Fibroblast of villous mesenchyme (primary cell): ENCODE data around the gene MEGF8. TPM values are rescaled to one million over a fixed set of nuclear protein-coding genes. Genes with fewer than 3 reads are reported as not detected.

Experiments
- DNase-seq: peaks from one replicate; pipeline ENCODE4 v3.0.0-alpha.2; 2010; ENCODE audit warnings: low read depth
- H3K4me3 ChIP-seq: 2 replicates; pipeline ENCODE4 v1.5.1; 2011; ENCODE audit warnings: low read depth, mild to moderate bottlenecking, low read length
- total RNA-seq: library from RNA; depleted of rRNA; stranded (reverse); fragments of >200 nt; gene quantifications from 2 replicates; pipeline ENCODE4 v1.2.3, GENCODE V29; 2012
- TF ChIP-seq, protein P1 (sequence below): IDR thresholded peaks from 2 replicates; pipeline ENCODE4 v1.5.1; 2012; ENCODE audit warnings: low read depth, mild to moderate bottlenecking, low read length; ENCODE audit not compliant: insufficient read depth

MEGF8 gene
- total RNA-seq, 1 donor, result 21.2 TPM

DNA sequence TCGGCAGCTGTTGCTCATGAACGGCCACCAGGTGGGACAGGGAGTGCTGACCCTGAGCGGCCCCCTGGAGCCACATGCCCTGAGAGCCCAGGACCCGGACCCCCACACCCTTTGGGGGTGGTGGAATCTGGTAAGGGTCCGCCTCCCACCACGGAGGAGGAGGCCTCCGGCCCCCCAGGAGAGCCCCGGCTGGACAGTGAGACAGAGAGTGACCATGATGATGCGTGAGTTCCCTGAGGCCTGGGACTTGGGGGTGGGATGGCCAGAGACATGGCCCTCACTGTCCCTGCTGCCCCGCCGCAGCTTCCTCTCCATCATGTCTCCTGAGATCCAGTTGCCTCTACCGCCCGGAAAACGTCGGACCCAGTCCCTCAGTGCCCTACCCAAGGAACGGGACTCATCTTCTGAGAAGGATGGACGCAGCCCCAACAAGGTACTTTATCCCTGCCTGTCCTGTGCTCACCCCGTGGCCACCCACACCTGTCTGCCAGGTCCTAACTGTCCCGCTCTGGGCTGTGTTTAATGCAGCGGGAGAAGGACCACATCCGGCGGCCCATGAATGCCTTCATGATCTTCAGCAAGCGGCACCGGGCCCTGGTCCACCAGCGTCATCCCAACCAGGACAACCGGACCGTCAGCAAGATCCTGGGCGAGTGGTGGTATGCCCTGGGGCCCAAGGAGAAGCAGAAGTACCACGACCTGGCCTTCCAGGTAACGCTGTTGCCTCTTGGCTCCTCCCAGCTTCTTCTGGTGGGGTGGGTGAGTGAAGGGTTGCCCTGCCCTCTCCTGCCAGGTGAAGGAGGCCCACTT, 38.2 kb upstream of the MEGF8 start:
- no peak overlapping the region for H3K4me3 ChIP-seq
- no peak for DNase-seq
- TF ChIP-seq, protein P1, sequence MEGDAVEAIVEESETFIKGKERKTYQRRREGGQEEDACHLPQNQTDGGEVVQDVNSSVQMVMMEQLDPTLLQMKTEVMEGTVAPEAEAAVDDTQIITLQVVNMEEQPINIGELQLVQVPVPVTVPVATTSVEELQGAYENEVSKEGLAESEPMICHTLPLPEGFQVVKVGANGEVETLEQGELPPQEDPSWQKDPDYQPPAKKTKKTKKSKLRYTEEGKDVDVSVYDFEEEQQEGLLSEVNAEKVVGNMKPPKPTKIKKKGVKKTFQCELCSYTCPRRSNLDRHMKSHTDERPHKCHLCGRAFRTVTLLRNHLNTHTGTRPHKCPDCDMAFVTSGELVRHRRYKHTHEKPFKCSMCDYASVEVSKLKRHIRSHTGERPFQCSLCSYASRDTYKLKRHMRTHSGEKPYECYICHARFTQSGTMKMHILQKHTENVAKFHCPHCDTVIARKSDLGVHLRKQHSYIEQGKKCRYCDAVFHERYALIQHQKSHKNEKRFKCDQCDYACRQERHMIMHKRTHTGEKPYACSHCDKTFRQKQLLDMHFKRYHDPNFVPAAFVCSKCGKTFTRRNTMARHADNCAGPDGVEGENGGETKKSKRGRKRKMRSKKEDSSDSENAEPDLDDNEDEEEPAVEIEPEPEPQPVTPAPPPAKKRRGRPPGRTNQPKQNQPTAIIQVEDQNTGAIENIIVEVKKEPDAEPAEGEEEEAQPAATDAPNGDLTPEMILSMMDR, result no peak

DNA sequence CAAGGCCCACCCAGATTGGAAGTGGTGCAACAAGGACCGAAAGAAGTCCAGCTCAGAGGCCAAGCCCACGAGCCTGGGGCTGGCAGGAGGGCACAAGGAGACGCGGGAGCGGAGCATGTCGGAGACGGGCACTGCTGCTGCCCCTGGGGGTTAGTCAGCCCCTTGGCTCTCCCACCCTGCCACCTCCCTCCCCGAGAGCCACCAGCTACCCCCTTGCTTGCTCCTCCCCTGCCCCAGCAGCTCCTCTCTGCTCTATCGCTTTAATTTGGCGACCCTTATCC, 37.7 kb upstream of the MEGF8 start:
- TF ChIP-seq, protein P1, result no peak
- no peak overlapping the region for H3K4me3 ChIP-seq
- DNase-seq, result no peak

DNA sequence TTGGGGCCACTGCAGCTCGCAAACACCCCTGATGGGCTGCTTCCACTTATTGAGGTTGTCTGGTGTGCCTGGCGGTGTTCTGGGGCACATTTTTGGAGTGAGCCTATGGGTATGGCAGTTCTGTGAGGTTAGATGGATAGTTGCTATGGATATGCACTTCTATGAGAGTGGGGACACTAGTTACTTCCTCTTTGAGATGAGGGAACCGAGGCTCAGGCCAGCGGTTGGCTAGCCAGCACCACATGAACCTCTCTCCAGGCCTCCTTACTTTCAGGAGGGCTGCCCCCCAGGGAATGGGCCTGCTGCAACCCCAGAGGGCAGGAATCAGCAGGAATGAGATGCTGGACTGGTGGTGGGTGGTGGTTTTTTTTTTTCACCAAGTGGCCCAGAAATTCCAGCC, 37.0 kb upstream of the MEGF8 start:
- no peak overlapping the region for H3K4me3 ChIP-seq
- no peak for DNase-seq
- TF ChIP-seq, protein P1, result no peak

DNA sequence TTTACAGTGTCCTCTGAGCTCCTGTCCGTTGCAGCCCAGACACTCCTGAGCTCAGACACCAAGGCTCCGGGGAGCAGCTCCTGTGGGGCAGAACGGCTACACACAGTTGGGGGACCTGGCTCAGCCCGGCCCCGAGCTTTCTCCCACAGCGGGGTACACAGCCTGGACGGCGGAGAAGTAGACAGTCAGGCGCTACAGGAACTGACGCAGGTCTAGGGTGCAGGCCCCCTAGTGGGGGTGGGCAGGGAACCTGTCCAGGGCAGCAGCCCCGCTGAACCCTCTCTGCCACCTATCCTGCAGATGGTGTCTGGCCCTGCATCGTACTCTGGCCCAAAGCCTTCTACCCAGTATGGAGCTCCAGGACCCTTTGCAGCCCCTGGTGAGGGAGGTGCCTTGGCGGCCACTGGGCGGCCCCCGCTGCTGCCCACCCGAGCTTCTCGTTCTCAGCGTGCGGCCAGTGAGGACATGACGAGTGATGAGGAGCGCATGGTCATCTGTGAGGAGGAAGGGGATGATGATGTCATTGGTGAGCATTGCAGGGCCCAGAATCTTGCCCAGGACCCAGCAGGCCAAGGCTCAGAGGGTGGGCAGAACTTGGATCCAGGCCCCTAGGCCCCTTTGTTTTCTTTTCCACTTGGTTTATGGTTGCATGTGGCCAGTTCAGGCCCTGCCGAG, 36.4 kb upstream of the MEGF8 start:
- DNase-seq, result no peak
- no peak overlapping the region for H3K4me3 ChIP-seq
- TF ChIP-seq, protein P1, result no peak

DNA sequence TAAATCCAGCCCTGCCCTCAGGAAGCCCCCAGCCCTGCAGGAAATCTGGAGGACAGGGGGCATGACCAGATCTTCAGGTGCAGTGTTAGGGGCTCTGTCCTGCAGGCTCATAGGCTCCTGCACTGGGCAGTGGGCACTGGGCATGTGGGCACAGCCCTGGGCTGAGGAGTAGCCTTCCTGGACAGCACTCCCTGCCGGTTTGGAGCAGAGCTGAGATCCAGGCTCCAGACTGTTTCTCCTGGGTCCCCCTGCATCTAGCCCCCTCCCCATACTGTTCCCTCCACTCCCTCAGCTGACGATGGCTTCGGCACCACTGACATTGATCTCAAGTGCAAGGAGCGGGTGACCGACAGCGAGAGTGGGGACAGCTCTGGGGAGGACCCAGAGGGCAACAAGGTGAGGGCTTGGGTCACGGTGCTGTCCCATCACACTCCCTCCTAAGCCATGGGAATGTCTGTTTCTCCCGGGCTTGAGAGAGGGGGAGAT, 35.8 kb upstream of the MEGF8 start:
- DNase-seq, result no peak
- no peak overlapping the region for H3K4me3 ChIP-seq
- TF ChIP-seq, protein P1, result no peak

DNA sequence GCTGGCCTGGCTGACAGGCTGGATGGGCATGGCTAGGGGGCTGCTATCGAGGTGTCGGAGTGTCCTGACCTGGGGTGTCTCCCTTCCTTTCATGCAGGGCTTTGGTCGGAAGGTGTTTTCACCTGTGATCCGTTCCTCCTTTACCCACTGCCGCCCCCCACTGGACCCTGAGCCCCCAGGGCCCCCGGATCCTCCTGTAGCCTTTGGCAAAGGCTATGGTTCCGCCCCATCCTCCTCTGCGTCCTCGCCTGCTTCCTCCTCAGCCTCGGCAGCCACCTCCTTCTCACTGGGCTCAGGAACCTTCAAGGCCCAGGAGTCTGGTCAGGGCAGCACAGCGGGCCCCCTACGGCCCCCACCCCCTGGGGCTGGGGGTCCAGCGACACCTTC, 35.3 kb upstream of the MEGF8 start:
- TF ChIP-seq, protein P1, result no peak

More for the DNA sequence above, 35.3 kb upstream of the MEGF8 start:
- DNase-seq, result no peak
- no peak overlapping the region for H3K4me3 ChIP-seq
